ENCODE results near the gene ATCAY.
"Not testable (repeated sequence)": the region's sequence is repeated elsewhere in the genome, so short reads cannot be mapped to it uniquely, and the experiment has no call there.

ATCAY gene

DNA sequence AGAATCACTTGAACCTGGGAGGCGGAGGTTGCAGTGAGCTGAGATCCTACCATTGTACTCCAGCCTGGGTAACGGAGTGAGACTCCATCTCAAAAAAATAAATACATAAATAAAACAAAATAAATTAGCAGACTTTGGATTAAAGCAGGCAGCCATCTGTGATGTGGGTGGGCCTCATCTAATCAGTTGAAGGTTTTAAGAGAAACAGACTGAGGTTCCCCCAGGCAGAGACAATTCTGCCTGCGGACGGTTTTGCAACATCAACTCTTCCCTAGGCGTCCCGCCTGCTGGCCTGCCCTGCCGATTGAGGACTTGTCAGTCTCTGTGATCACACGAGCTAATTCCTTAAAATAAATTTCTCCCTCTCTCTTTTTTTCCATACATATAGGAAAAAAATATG, 23.7 kb downstream of the ATCAY start:
- no peak for DNase-seq (ENCODE audit: low read depth)

DNA sequence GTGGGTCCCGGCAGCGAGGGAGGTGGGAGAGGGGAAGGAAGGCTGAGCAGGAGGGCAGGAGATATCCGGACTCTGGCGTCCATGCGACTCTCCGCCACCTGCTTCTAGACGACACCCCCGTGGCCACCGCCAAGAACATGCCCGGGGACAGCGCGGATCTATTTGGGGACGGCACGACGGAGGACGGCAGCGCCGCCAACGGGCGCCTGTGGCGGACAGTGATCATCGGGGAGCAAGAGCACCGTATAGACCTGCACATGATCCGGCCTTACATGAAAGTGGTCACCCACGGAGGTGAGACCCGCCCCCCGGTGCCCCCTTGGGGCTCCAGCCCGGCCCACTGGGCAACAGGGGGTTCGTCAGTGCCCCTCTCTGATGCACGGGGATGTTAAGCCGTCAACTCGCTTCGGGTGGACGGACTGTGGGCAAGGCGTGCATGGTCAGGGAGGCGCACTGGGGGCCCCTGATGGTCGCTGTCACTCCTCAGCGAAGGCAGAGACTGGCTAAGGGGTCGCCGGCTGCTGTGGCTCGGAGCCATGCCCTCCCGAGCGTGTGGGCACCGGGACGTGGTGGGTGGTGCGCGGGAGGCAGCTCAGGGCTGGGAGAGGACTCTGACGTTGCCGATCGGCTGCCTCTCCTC, 27.3 kb downstream of the ATCAY start:
- DNase-seq (ENCODE audit: low read depth): no peak

DNA sequence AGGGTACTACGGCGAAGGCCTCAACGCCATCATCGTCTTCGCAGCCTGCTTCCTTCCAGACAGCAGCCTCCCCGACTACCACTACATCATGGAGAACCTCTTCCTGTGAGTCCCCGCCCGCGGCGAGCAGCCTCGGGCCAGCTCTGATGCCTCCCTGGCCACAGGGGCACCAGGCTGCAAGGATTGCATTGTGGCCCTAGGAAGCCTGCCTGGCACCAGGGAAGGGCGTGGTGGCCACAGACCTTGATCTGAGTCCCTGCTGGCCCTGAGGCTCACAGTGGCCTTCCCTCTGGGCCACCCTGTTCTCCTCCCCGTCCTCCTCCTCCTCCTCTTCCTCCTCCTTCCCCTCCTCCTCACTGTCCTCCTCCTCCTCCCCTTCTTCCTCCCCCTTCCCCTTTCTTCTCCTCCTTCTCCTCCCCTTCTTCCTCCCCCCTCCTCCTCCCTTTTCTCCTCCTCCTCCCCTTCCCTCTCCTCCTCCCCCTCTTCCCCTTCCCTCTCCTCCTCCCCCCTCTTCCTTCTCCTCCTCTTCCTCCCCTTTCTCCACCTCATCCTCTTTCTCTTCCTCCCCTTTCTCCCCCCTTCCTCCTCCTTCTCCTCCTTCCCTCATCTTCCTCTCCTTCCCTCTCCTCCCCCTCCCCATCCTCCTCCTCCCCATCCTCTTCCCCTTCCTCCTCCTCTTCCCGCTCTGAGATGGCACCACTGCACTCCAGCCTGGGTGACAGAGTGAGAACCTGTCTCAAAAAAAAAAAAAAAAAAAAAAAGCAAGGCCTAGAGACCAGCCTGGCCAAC, 28.0 kb downstream of the ATCAY start:
- no peak for DNase-seq (ENCODE audit: low read depth)

DNA sequence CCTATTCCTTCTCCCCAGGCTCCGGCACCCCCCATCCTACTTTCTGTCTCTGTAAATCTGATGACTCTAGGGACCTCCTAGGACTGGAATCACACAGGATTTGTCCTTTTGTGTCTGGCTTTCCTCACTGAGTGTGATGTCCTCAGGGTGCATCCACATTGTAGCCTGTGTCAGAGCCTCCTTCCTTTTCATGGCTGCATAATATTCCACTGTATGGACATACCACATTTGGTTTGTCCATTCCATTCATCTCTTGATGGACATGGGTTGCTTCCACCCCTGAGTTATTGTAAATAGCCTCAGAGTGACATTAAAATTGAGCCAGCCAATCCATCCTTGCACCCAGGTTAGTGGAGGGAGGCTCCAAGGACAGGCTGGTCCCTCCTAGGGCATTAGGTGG, 29.6 kb downstream of the ATCAY start:
- DNase-seq (ENCODE audit: low read depth): no peak

DNA sequence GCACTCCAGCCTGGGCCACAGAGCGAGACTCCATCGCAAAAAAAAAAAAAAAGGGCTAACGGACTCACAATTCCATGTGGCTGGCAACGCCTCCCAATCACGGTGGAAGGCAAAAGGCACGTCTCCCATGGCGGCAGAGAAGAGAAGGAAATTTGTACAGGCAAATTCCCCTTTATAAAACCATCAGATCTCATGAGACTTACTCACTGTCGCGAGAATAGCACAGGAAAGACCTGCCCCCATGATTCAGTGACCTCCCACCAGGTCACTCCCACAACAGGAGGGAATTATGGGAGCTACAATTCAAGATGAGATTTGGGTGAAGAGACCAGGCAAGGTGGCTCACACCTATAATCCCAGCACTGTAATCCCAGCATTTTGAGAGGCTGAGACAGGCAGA, 33.7 kb downstream of the ATCAY start:
- DNase-seq (ENCODE audit: low read depth): no peak

DNA sequence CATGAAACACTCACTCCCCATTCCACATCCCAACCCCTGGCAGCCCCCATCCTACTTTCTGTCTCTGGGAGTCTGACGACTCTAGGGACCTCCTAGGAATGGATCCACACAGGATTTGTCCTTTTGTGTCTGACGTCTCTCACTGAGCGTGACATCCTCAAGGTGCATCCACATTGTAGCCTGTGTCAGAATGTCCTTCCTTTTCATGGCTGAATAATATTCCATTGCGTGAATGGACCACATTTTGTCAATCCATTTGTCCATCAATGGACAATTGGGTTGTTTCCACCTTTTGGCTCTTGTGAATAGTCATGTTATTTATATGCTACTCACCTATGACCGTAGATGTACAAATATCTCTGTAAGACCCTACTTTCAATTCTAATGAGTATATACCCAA, 35.5 kb downstream of the ATCAY start:
- DNase-seq (ENCODE audit: low read depth): no peak

DNA sequence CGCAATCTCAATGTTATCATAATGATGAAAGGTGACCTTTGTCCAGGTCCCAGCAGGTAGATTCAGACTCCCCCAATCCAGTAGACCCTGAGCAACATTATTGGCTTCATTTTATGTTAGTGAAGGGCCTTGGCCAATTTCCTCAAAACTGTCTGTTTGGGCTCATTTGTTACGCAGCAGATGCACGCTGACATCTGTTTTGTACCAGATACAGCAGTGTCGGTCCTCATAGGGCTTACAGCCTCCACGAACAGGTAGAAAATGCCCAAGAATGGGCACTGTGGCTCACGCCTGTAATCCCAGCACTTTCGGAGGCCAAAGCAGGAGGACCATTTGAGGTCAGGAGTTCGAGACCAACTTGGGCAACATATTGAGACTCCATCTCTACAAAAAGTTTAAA, 39.3 kb downstream of the ATCAY start:
- DNase-seq (ENCODE audit: low read depth): no peak

DNA sequence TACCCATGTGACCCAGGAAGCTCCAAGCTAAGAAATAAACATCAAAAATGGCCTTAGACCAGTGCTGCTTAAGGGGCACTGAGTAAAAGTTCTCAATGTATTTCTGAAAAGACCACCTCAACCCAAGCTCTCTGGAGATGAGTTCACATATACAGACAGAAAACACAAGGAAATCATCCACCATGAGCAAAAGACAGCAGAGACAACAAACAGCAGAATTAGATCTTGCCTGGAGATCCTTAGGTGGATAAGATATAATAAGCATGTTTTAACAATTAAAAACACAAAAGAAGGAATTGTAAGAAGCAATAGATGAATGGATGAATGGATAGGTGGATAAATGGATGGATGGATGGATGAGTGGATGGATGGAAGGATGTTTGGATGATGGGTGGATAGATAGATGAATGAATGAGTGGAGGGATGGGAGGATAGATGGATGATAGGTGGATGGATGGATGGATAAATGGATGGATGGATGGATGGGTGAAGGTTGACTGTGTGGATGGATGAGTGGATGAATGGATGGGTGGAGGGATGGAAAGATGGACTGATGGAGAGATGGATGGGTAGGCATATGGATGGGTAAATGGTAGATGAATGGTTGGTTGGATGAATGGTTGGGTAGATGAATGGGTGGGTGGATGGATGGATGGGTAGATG, 42.7 kb downstream of the ATCAY start:
- no peak for DNase-seq (ENCODE audit: low read depth)

DNA sequence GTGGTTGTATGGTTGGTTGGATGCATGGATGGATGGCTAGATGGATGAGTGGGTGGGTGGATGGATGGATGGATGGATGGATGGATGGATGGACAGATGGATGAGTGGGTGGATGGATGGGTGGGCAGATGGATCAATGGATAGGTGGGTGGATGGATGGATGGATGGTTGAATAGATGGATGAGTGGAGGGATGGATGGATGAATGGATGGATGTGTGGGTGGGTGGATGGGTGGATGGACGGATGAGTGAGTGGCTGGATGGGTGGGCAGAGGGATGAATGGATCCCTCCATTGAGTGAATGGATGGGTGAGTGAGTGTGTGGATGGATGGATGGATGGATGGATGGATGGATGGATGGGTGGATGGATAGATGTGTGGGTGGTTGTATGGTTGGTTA, 43.4 kb downstream of the ATCAY start:
- no peak for DNase-seq (ENCODE audit: low read depth)

DNA sequence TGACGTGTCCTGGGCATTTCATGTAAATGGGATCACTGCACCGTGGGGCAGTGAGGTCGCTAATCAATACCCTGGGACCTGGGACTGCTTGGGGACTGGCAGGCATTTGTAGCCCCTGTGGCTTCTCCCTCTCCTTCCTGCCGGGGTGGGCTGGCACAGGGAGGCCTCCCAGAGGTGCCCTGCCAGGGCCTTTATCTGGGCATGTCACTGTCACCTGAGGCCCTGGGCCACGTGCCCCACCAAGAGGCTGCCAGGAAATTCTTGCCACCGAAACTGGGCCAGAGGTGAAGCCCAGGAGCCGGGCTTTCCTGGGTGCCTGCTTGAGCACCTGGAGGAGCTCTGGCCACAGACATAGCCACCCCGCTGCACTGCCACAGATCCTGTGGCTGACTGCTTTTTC, 50.6 kb downstream of the ATCAY start:
- no peak for DNase-seq (ENCODE audit: low read depth)

DNA sequence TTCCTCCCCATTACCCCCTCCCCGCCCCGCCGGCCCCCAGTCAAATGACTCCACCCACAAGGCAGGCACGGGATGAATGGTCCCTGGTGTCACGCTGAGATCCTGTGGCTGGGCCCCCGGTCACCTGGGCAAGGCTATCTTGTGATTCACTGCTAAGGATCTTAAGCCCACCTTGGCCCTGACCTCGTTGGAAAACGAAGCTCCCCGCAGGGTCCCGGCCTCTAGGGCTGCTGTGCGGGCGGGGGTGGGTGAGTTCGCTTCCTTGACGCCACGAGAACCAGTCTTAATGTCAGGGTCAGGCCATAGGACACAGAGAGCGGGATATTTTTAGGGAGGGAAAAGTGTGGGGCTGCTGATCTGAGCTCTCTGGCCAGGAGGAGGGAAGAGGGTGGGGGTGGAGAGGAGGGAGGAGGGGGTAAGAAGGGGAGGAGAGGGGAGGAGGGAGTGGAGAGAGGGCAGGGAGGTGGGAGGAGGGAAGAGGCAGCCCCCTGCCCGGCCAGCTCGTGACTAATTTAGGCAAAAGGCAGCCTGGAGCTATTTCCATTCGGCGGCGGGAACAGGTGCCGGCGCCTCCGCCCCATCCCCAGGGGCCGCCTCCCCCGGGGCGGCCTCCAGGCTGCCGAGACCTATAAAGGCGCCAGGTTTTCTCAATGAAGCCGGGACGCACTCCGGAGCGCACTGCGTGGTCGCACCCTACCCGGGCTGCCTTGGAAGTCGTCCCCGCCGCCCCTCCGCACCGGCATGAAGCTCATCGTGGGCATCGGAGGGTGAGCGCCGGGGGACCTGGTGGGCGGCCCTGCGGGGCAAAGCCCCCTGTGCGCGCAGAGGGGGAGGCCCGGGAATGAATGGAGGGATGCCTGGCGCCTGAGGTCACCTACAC, 52.7 kb downstream of the ATCAY start, which contains the start of gene NMRK2:
TSS of gene NMRK2 (plus strand) at position 139 of the 880 bp plus-strand sequence. CDS start at position 742, 603 bp downstream.
- no peak for DNase-seq (ENCODE audit: low read depth)

DNA sequence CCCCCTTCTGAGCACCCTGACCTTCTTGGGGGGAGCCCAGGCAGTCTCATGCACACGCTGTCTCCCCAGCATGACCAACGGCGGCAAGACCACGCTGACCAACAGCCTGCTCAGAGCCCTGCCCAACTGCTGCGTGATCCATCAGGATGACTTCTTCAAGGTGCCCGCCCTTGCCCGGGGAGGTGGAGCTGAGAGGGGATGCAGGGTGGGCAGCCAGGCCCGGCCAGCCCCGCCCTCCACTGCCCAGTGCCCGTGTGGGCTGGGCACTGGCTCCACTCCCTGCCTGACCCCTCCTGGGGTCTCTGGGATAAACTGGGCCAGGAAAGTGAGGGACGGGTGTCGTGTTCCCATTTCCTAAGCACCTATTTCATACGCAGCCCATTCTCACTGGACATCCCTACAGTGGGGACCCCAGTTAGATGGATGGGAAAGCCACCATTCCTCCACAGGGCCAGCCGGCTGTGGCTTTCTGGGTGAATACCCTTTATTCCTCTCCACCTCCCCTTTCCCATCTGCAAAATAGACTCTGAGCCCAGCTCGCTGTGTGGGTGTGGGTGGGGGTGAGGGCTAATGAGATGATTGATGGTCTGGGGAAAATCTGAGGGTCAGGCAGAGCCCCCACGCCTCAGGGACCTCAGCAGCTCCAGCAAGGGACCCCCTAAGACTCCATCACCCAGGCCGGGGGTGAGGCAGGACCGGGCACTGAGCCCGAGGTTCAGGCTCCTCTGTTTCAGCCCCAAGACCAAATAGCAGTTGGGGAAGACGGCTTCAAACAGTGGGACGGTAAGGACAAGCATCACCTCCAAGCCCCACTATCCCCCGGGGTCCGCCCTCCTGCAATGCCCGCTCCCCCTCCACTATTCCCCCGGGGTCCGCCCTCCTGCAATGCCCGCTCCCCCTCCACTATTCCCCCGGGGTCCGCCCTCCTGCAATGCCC, 56.3 kb downstream of the ATCAY start:
- DNase-seq (ENCODE audit: low read depth): no peak

DNA sequence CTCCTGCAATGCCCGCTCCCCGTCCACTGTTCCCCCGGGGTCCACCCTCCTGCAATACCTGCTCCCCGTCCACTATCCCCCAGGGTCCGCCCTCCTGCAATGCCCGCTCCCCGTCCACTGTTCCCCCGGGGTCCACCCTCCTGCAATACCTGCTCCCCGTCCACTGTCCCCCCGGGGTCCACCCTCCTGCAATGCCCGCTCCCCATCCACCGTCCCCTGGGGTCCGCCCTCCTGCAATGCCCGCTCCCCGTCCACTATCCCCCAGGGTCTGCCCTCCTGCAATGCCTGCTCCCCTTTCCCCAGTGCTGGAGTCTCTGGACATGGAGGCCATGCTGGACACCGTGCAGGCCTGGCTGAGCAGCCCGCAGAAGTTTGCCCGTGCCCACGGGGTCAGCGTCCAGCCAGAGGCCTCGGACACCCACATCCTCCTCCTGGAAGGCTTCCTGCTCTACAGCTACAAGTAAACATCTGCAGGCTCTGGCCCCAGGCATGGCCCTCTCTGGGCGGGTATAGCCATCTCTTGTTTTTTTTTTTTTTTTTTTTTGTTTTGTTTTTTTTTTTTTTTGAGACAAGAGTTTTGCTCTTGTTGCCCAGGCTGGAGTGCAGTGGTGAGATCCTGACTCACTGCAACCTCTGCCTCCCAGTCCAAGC, 57.9 kb downstream of the ATCAY start:
- not testable (repeated sequence) for DNase-seq (ENCODE audit: low read depth)

DNA sequence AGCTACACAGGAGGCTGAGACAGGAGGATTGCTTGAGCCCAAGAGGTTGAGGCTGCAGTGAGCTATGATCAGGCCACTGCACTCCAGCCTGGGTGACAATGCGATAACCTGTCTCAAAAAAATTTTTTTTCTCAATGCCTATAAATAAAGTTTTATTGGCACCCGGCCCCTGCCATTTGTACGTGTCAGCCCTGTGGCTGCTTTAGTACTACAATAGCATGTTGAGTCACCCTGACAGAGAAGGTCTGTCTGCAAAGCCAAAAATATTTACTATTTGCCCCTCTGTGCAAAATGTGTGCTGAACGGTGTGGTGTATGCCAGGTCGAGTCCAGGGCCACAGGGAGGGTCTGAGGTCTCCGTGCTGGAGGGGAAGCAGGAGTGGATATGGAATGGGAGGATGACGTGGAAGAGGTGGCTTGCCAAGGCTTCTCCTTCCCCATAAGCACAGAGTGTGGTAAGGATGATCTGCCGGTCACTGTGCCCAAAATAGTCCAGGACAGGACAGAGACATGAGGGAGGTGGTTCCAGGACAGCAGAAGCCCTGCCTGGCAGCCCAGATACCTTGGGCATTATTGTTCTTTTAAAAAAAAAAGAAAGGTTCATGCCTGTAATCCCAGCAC, 62.4 kb downstream of the ATCAY start:
- DNase-seq (ENCODE audit: low read depth): no peak

DNA sequence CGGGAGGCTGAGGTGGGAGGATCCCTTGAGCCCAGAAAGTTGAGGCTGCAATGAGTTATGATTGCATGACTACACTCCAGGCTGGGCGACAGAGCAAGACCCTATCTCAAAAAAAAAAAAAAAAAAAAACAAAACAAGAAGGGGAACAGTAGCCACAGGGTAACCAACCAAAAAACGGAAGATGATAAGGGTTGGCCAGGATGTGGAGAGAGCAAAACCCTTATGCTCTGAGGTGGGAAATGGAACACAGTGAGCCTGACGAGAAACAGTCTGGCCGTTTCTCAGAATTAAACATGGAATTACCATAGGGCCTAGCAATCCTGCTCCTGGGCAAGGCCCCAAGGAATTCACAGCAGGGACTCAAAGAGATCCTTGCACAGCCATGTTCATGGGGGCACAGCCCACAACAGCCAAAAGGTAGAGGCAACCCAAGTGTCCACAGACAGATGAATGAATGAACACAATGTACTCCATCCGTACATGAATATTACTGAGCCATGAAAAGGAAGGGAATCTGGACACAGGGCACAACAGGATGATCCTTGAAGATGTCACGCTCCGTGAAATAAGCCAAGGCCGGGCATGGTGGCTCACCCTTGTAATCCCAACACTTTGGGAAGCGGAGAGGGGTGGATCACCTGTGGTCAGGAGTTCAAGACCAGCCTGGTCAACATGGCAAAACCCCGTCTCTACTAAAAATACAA, 63.7 kb downstream of the ATCAY start:
- no peak for DNase-seq (ENCODE audit: low read depth)

DNA sequence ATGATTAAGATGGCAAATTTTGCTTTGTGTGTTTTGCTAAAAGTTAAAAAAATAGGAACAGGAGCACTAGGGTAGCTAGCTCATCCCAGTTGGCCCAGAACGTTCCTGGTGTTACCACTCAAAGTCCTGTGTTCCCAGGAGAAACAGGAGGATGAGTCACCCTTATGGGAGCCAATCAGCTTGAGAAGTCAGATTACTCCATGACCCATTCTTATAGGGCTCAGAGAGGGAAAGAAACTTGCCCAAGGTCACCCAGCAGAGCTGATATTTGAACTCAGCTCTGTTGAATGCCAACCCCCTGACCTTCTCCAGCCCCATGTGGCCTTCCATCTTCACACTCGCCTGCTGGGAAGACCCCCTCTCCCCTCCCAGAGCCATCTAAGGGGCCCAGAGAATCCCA, 65.4 kb downstream of the ATCAY start:
- DNase-seq (ENCODE audit: low read depth): no peak

DNA sequence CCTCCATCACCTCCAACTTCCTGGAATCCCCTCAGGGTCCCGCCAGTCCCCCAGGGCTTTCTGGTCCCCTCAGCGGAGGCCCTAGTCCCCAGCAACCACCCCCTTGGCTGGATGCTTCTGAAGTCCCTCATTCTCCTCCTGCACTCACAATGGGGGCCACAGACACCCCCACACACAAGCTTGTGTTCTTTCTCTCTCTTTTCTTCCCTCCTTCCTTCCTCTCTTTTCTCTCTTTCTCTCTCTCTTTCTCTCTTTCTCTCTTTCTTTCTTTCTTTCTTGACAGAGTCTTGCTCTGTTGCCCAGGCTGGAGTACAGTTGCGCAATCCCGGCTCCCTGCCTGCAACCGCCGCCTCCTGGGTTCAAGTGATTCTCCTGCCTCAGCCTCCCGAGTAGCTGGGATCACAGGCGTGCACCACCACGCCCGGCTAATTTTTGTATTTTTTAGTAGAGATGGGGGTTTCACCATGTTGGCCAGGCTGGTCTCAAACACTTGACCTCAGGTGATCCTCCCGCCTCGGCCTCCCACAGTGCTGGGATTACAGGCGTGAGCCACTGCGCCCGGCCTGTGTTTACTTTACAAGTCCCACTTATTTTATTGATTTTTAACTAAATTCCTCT, 66.9 kb downstream of the ATCAY start:
- not testable (repeated sequence) for DNase-seq (ENCODE audit: low read depth)

DNA sequence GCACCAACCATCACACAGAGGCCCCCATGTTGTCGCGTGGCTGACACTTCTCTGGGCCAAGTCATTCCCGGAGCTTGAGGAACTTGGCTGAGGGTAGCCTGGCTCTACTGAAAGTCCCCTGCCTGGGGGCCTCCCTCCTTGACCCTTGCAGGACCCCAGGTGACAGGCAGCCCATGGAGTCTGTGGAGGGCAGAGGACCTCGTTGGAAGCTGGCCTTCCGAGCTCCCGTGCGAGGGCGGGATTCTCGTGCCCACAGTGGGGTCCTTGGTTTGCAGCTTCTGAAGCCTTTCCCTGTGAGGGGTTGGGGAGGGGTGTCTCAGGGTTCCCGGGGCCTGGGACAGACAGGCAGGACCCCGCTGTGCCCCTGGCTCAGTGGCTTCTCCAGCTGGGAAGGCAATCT, 68.8 kb downstream of the ATCAY start:
- no peak for DNase-seq (ENCODE audit: low read depth)

Measured in activated gamma-delta T cell treated with anti-CD3 and anti-CD28 coated beads, Interleukin-2, amount 50 U/mL, for 16 hours (primary cell).